Activated gamma-delta T cell (primary cell): ENCODE results near the gene EDIL3.
"Not testable (repeated sequence)": the region's sequence is repeated elsewhere in the genome, so short reads cannot be mapped to it uniquely, and the experiment has no call there.

Source experiments
- DNase-seq: peaks from one replicate; lab custom pipeline; 2025; lab: John Stamatoyannopoulos, UW

EDIL3 gene

GRCh38 chr5:84063041-84063440, 321.6 kb downstream of the EDIL3 start:
- no peak for DNase-seq

DNA sequence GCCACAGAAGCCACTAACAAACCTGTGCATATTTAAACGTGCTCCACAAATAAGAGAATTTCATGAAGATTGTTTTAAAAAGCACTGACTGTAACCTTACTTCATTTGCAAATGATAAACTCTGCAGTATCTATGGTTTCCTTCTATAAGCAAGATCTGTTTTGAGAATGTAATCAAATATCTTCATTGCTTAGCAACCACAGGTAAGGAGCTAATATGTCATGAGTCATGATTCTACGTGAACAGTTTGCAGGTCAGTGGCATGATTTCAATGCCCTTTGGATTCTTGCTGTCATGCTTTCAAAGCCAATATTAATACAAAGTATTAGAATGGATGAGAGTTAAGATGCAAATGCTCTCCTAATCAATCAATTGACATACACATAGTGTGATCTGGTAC, 325.0 kb downstream of the EDIL3 start:
- DNase-seq: no peak

DNA sequence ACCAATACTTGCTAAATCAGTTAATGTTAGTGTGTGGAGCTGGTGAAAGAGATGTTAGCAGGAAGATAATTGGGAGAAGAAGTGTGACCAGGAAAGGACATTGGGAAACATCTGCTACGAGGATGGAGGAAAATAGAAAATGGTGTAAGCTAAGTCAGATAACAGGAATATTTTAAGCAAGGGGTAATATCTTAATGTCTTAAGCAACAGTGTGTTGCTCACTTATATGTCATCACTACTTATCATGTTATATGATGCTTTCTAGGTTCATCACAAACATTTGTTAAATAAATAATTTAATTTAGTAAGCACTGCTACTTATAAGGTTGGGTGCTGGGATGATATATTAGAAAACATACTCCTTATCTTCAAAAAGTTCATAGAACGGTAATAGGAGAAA, 326.1 kb downstream of the EDIL3 start:
- no peak for DNase-seq

- DNase-seq: no peak
Measured at GRCh38 chr5:84057211-84057610, 327.5 kb downstream of the EDIL3 start.

- DNase-seq: no peak
Measured at GRCh38 chr5:84045964-84046363, 338.7 kb downstream of the EDIL3 start.

DNA sequence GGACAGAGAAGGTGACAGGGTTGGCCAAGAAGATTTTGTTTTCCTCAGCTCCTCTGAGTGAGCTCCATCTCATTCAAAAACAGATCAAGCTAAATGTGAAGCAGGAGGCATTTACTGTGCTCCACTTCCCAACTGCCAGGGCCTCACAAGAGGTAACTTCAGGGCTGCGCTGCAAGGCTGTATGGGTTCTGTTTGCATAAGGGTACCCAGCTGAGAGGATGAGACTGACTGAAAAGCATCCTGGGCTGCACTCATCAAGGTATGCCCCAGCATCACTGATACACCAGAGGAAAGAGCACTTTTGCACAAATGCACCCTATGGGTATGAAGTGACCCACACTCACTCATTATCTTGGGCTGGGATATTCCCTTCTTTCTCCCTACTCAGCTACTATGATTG, 347.8 kb downstream of the EDIL3 start:
- no peak for DNase-seq

DNA sequence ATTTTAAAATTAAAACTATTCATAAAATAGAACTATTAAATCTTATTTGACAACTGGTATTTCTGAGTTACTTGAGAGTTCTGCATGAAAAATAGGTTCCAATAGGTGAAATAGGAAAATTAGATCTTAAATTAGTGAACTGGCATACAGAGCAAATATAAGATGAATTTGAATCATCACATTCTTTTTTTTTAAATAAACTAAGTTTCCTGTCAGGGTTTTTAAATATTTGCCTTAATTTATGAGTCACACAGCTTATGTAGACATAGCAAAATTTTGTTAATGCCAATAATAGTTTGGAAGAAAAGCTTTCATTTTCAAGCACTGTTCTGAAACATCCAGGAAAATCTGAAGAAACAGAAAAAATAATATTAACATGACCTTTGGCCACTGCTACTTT, 352.4 kb downstream of the EDIL3 start:
- no peak for DNase-seq

- DNase-seq: no peak
Measured at GRCh38 chr5:84028093-84028492, 356.6 kb downstream of the EDIL3 start.

DNA sequence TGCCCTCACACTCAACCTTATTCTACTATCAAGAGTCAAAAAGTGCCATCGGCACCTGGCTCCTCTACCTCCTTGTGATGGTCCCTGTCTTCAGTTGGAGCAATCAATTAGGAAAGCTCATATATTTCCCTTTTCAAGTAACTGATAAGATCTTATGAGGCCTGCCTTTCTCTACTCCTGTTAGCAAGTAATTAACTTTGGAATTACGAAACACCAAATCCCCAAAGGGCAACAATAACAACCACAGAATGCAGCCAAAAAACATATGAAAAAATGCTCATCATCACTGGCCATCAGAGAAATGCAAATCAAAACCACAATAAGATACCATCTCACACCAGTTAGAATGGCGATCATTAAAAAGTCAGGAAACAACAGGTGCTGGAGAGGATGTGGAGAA, 366.2 kb downstream of the EDIL3 start:
- DNase-seq: not testable (repeated sequence)

DNA sequence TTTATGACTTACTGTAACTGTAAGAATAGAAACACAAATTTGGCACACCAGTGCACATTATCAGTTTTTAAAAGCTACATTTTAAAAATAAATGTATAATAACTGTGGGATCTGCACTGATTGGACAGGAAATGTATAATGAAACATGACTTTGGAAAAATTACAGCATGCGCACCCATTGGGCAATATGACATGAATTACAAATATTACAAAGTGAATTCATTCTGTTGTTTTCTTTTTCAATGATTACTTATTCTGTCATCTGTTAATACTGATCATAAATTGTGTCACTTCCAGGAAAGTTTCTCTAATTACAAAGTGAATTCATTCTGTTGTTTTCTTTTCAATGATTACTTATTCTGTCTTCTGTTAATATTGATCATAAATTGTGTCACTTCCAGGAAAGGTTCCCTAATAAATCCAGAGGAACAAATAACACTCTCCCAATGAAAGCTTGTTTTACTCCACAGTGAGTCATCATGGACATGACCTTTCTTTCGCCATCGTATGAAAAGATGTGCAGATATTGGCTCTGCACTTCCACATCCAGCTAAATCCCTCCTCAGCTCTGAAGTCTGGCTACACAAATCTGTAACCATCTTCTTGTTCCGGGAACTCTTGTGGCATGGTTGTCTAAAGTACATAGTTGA, 367.0 kb downstream of the EDIL3 start:
- no peak for DNase-seq

DNA sequence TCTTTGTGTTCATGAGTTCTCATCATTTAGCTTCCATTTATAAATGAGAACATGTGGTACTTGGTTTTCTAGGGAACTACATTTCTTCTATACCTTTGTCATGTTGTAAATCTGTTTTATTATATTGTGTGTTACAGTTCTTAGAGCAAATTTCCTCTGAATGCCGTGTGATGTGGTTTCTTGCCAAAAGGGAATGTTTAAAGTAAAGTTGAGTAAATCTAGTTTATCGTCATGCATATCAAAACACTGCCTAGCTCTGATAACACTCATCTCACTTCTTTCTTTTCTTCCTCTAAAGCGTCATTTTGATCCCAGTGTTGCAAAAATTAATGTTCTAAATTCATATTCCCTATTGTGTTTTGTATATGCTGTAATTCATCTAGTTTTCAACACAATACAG, 368.6 kb downstream of the EDIL3 start:
- no peak for DNase-seq

DNA sequence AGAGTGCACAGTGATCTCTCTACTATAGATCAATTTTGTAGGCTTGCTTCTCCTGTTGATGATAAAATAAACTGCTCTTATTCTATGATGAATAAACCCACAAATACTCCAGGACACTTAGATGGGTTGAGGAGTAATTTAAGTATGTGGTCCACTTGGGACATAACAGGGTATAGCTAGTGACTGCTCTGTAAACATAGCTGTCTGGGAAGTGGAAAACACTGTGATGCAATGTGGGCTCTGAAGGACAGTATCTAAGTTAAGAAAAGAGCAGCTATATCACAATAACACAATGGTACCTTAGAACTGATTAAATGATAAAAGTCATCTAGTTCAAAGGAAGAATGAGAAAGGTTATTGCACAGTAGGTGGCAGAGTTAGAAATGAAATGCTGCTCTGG, 369.7 kb downstream of the EDIL3 start:
- DNase-seq: no peak

GRCh38 chr5:83993803-83994202, 390.9 kb downstream of the EDIL3 start:
- DNase-seq: no peak

DNA sequence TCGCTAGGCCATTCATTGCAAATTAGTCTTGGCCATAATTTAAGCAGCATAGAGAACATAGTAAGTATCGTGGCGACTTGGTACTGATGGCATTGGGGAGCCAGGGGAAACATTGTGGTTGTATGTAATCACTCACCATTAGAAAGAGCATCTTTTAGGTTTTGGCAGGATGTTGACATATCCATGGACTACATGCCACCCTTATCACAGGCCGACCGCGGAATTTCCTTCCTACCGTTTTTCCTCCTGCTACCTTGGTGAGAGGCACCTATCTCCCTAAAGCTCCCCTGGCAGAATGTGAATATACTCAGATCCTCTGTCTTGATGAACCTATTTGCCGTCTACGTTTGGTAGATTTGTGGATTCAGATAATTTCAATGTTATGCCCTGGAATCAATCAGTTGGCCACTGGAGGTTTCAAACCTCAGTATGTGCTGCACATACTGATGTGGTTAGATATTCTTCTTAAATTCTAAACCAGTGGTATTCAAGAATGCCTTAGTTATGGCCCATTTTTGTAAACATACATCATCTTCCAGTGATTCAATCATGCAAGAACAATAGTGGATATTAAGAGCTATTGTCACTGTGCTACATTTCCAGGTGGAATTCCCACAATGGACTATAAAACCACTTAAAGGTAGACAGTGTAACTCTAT, 393.0 kb downstream of the EDIL3 start:
- DNase-seq: no peak

DNA sequence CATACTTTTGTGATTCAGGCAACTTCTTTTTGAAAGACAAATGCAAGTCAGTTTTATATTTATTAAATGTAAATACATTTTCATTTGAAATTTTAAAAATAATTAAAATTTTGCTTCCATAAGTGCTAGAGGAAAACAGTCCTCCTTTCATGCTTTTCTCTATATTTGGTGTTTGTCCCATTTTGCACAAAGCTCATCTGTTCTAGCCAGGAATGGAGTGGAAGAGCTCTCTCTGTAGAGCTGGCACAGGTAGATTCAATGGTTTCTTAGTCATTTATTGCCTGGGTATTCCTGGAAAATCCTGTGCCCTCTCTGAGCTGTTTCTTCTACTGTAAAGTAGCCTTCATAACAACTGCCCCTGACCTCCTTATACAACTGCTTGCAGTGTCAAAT, 396.4 kb downstream of the EDIL3 start:
- no peak for DNase-seq

- no peak for DNase-seq
Measured at GRCh38 chr5:83987513-83988292, 397.0 kb downstream of the EDIL3 start.

DNA sequence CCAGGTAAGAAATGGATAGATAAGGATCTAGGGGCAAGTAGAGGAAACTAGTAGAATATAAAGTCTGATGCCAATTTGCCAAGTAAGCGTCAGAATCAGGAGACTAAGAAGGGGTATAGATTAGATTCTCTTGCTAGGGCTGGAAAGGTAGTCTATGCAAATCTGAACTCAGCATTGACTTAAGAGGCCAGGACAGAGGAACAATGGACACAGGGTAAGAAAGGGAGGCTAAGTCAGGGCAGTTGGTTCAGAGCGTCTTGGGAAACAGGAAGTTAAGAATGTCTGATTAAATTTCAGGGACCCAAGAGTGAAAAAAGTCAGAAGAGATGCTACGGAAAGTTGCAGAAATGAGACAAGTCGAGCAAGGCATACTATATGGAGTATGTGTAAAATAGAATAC, 400.8 kb downstream of the EDIL3 start:
- no peak for DNase-seq

DNA sequence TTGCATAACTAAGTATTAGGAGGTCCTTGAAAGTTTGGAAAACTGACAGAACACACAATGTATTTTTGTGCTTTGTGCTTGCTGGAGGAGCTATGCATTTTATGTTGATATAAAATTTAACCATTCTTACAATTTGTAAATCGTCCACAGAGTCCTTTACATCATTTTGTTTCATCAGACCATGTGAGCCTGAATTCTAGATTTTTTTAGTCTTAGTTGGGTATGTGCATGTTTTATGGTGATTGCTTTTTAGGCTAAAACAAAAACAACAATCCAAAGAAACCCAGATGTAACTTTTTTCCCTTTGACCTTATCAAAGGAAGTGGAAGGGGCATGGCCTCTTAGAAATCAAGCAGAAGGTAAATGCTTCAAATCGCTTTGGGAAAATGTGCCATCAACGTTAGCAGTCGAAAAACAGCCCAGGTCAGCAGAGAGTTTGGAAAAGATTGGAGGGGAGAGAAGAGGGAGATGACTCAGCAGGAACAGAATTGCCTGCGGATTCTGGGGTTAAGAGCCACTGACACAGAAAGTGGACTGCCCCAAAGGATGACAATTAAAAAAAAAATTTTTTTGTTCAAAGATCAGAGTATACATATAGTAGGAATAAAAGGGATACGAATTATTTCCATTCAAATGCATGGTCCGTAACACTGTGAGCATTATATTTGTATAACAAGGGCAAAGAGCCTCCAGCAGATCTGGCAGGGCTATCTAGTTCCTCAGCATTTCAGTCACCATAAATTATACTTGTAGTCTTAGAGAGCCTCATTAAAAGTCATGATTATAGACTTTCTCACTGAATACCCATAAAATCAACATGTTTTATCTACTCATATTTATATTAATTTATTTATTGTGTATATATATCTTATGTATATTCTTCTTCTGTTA, 410.5 kb downstream of the EDIL3 start:
- DNase-seq: no peak

GRCh38 chr5:83972909-83973308, 411.8 kb downstream of the EDIL3 start:
- no peak for DNase-seq

- no peak for DNase-seq
Measured at GRCh38 chr5:83972236-83972635, 412.4 kb downstream of the EDIL3 start.

DNA sequence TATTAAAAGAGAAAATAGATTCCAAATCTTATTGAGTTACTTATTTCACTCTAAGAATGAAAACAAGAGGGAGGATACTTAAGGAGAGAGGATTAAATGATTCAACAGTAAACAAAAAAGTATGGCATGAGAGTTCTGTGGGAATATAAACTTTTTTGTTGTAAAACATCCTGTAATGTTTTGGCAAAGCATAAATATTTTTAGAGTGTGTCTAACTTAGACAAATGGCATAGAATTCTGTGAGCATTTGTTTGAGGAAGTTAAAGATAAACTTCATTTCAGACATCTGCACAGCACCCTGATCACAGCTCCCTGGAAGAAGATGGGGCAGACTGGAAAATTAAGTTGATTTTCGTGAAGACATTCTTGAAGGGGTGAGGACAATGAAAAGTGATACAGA, 417.3 kb downstream of the EDIL3 start:
- no peak for DNase-seq

DNA sequence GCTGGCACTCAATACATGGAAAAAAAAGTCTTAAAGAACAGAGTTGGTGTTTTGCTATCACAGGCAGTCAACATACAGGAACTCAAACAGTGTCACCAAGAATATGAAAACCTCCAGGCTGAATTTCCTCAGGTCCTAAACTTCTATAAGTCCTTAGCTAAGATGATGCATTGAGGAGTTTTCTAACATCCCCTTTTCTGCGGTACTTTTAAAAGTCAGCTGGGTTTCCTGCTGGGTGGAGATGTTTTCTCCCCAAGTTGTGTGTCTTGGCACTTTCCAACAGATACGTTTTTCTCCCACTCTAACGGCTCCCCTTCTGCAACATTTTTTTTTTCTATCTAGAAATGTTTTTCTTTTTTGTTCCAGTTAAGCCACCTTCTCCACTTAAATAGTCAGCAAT, 419.2 kb downstream of the EDIL3 start:
- DNase-seq: no peak
